Activated CD4-positive, alpha-beta T cell treated with anti-CD3 and anti-CD28 coated beads for 48 hours (primary cell): ENCODE data around the gene SMCO2.

Source experiments
- DNase-seq: peaks from one replicate; pipeline ENCODE4 v3.0.0-alpha.2; 2020

Gene SMCO2

DNA sequence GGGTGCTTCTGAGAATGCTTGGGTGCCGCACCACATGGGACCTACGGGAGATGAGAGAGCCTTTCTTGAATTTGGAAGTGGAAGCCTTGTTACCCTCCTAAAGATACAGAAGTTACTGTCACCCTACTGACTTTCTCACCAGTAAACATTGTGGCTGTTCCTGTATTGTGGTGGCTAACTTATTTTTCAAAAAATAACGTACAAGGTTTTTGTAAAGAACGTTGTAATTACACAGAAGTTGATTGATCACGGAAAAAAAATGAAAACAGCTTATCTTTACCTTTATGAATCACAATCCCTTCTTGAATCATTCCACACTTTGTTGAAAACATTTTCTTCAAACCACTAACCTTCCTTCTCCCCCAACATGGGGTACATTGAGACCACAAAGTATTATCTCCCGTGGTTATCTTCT lies 55.5 kb downstream of the SMCO2 start:
- peak; percentile 14 for DNase-seq

DNA sequence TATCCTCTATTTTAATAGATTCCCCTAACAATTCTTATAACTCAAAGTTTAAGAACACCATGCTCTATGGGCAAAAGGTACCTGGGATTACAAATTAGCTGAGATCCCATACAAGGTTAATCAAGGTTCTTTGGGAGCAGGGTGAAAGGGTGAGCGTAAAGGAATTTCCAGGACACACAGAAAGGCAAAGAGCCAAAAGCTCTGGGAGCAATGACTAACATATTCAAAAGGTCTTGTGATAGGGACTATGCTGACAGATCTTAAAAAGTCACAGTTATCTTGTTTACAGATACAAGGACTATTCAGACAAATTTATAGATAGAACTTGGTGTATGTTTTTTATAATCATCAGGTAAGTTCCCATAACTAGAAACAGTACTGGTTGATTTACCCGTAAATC lies 58.0 kb downstream of the SMCO2 start:
- DNase-seq, result no peak

DNA sequence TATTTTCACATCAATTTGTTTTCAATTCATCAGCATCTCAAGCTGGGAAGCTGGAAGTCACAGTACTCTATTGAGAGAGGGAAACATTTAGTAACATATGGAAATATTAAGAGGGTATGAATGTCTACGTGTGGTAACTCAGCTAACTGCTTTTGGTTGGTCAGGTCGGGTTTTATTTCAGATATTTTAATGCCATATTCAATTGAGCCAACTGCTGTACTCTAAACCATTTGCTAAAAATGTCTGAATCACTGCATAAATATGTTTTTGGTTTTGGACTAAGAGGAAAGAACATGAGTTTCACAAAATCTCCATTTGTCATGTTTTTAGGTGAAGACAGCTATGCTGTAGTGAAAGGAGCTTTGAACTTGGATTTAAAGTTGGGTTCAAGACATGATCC lies 58.6 kb downstream of the SMCO2 start:
- no peak for DNase-seq

DNA sequence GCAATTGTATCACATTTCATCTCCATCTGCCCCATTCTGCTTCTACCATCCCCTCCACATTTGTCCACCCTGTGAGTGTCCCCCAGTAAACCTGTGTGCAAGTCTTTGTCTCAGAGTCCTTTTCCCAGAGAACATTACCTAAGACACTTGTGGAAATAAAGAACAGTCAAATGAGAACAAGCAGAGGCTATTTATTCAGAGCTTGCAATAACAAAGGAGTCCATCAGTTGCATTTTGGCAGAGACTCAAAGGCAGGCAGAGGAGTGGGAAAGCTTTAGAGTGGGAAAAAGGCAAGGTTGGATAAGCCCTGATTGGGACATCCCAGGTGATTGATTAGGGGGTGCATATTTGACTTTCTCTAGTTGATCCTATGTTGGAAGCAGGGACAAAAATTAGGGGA lies 59.2 kb downstream of the SMCO2 start:
- DNase-seq, result no peak

DNA sequence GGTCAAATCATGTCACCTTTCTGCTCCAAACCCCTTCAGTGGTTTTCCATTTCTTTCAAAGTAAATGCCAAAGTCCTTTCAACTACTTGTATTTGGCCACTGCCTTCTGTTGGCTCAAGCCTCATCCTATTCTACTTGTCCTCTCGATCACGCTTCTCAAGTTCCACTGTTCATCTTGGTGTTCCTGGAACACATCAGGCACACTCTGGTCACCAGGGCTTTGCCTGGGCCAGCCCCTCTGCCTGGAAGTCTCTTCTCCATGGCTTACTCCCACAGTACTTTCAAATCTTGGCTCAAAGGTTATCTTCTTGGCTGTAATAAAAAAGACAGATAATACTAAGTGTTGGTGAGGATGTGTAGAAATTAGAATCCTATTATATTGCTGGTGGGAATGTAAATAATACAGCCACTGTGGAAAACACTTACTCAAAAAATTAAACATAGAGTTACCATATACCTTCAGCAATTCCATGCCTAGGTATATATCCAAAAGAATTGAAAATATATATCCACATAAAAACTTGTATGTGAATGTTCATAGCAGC lies 60.2 kb downstream of the SMCO2 start:
- DNase-seq, result no peak

DNA sequence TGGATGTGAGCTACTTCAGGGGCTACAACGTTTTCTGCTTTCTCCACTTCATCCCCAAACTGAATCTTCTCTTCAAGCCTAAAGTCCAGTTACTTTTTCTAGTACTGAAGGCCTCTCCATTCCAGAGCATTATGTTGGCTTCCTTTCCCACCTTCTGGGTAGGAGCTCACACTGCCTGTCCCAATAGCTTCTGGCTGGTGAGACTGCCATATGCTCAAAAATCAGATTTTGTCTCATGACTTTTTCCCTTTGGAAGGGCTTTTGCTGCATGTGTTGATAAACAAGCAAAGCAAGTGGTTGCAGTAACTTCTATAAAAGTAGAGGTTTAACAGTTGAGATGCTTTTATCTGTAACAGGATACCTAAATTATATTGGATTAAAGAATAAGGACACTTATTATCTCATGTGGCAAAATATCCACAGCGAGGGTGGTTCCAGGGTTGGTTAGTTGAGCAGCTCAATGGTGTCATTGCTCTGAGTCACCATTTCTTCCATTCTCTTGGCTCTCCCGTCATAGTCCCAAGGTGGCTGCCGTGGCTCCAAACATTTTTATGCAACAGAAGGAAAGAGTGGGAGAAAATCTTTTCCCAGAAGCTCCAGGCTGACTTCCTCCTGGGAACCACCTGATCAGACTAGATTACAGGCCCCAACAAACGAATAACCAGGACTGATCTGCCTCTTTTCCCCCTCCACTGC lies 62.3 kb downstream of the SMCO2 start:
- no peak for DNase-seq

DNA sequence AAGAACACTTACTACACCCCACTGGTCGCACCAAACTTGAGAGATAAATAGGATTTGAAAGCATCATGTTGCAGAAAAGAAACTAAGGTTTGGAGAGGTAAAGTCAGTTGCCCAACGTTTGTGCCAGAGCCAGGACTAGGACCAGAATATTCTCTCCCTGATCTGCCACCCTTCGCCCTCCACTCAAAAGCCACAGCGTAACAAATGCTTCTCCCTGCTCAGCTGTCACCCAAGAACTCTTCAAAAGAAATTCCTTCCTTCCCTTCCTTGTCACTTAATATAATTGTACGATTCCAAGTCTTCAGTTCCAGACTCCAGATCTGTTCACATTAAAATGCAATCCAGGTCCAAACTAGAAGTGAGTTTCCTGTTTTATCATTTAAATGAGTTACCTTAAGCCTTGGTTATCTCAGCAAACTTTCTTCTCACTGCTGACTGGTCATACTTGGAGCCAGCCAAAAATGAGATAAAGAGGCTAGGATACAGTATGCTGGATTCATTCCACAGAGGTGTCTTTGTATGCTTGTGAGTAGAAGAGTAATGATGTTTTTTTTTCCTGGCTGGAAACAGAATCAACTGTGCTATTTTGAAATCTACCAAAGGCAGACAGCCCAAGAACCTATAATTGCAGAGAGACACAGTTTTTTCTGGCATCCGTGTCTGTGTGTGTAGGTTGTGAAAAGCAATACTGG lies 64.6 kb downstream of the SMCO2 start:
- no peak for DNase-seq

DNA sequence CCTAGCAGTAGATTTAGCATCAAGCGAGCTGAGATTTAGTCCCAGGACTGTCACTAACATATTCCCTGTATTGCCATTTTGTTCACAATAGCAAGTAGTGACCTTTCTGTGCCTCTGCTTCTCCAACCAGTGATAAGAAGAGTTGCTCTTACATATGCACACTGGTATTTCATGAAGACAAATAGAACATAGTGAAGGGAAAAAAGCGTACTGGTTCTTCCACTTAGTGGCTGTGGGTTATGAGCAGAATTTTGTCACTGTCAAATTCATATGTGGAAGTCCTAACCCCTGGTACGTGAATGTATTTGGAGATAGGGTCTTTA lies 65.1 kb downstream of the SMCO2 start:
- no peak for DNase-seq

DNA sequence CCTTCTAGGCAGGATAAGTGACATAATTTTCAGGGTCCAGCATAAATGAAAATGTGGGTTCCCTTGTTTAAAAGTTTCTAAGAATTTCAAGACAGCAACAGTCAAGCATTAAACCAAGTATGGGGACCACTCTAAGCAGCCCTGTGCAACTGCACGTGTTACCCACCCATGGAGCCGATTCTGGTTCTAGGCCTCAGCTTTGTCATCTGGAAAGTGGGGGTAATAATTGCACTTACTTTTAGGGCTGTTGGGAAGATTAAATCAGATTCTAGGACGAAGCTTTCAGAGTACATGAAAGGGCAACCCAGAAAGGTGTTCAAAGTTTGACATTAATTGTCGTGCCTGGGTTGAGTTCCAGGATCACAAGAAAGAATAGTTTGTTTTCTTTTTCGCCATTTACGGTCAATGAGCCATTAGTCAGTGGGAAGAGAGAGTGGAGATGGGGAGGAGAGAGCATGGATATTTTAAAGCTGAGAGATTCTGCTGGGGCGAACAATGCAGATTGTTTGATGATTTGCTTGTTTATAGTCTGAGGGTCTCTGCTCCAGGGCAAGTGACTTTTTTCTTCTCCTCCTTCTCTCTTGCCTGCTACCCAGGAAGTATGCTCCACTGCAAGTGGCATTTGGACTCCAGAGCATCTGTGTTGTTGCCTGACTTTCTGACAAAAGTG lies 66.8 kb downstream of the SMCO2 start:
- no peak for DNase-seq

DNA sequence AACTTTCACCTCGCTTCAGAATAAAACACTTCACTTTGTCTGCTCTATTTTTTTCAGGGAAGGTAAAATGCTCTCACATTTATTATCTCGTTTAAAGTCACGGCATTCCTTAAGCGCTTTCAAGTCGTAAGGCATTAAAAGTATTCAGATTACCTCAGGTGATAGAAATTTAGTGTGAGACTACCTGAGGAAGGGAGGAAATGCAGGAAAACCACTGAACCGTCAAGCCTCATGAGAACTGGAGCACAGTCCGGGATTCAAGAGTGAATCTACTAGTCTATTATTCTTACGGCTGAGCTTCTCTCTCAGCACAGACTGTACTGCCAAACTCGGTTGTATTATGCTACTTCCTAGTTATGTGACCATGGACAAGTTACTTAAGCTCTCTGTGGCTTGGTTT lies 69.1 kb downstream of the SMCO2 start:
- no peak for DNase-seq

DNA sequence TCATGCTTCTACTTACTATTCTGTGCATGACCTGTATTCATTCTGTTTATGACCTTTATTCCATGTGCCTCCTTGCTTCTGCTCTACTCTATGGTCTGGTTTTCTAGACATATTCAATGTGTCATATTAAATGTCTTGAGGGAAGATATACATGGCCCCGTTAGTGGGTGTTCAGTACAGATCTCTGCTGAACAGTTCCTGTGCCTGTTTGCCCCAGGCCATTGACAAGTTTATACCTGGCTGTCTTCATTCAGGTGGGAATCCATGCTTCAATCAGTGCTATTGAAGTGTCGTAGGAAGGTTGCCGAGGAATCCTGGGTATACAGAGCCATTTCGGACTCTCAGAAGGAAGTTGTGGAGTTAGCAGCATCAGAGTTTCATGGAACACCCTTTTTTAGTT lies 70.1 kb downstream of the SMCO2 start:
- no peak for DNase-seq

DNA sequence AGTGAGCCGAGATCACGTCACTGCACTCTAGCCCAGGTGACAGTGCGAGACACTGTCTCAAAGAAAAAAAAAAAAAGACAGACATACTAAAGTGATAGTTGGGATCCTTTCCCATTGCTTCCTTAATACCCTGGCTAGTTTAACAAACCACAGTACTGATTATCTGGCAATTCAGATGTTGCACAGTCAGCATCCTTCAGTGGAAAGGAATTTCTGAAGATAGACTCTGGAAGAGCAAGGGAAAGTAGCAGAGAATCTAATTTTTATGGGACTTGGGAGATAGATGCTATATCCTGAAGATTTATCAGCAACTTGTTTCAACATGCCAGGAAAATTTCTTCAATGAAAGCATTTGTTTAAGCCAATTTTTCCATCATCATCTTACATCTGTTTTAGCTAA lies 71.0 kb downstream of the SMCO2 start:
- no peak for DNase-seq

DNA sequence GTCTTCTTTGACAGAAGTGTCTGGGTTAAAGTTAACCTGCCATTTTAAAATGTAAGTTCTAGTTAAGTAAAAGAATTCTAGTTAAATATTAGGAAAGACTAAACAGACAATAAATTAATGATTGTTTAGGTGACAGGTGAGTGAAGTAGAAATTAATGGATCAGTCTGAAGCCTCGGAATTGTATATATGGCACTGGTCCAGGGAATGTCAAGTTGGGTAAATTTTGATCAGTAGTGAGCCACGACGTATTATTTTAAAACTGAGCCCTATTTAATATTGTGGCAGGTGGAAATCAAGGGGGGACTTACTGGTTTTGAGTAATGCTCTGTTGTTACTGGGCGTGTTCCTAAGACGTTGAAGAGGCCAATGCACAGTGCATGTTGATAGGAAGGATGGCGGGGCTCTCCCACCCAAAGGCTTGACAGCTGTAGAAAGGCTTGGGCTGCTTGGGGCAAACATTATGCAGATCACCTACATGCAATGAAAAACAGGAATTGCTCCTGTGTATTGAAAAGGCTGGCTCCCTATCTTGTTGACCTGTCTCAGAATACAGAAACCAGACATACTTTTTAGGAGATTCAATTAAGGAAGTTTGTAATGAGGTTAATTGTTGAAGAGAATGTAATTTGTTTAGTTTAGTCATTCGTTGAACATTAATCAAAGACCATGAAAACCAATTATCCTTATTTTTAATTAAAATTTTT lies 71.6 kb downstream of the SMCO2 start:
- no peak for DNase-seq

DNA sequence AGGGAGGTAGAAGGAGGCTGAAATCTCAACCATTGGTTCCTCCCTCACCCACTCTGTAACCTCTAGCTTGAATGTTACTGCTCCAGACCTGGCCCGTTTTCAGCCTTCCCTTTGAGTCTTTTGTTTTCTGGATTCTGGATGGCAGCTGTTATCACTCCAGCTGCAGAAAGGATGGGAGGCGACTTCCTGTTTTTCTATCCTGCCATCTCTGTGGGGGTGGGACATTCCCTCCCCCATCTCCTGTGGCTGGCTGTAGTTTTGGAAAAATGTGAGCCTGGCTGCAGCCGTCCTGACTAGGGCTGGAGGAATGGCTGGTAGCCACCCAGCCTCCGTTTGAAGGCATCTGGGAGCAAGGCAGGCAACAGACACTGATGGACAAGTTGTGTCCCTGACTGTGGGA lies 74.5 kb downstream of the SMCO2 start:
- no peak for DNase-seq

DNA sequence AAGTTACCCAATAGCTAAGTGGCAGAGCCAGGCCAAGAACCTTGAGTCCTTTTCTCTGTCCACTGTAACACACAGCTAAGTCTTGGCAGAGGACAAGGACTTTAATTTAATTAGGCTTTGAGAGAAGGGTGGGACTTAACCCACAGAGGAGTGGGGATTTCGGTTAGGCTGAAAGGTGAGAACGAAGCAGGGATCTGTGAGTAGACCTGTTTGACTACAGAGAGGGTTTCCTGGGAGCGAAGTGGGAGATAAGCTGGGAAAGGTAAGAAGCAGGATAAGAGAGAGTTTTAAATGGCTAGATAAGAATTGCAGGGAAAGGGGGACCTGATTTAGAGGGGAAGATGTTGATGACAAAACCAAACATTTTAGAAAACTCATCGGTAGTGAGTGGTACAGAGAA lies 75.4 kb downstream of the SMCO2 start:
- no peak for DNase-seq

DNA sequence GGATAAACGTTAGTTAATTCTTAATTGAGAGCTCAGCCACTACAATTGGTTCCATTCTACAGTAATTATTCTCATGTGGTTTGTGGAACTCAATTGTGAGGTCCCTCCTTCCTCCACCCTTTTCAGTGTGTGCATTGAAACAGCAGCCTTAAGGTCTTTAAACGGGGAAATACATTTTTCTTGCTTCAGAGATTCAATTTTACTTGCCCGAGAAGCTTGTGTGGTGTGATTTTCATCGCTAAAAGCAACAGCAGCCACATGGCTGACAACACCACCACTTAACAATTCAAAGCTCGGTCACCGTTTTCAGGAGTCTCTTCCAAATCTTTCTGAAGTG lies 76.7 kb downstream of the SMCO2 start:
- no peak for DNase-seq

DNA sequence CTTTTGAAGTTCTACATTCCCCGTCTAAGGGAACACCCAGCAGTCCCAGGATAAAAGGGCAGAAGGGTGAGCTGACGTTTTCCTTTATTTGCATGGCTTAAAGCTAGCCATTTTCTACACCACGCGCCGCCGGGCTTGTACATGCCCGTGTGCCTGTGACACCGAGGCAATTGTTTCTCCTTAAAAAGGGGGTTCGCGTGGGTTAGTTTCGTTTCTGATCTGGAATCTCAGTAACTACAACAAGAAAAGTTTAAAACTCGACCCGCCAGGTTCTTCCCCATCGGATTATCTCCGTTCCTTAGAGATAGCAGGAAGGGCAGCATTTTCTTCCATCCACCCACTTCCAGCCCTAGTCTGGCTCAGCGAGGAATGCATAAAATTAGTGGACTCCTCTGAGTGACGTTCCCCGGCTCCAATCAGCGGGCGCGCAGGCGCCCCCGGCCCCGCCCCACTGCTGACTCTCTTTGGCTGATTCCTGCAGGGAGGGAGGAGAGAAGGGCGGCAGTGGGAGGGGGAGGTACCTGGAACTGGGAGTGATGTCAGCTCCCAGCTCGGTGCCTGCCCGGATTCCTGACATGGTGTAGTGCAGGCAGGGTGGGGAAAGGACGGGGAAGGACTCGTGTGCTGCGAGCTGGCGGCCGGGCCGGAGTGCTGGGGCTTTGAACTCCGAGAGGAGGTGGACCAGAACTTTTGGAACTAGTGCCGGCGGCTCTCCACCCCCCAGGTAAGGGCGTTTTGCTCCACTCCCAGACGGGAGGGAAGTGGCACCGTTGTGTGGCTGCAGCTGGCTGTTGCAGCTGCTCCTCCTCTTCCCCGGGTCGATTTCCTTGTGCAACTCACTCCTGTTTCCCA lies 77.3 kb downstream of the SMCO2 start, which contains the start of gene PPFIBP1:
PPFIBP1 (plus strand) TSS at position 565 of the 852 bp plus-strand sequence. CDS start 109,191 bp downstream, outside the sequence.
- DNase-seq, result peak; percentile 99

DNA sequence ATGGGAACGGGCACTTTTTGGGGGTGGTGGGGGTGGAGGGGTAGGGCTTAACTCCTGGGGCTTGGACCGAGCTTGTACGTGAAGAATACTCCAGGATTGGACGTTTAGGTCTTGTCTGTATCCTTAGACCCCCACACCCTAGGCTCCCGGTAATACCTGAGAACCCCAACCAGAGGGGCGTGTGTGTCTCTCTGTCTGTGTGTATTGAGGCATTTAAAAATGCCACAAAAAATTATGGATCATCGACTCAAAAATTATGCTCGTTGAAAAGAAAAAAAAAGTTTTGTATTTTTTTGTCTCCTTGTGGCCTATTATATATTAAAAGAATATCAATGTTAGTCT lies 77.9 kb downstream of the SMCO2 start:
- no peak for DNase-seq

DNA sequence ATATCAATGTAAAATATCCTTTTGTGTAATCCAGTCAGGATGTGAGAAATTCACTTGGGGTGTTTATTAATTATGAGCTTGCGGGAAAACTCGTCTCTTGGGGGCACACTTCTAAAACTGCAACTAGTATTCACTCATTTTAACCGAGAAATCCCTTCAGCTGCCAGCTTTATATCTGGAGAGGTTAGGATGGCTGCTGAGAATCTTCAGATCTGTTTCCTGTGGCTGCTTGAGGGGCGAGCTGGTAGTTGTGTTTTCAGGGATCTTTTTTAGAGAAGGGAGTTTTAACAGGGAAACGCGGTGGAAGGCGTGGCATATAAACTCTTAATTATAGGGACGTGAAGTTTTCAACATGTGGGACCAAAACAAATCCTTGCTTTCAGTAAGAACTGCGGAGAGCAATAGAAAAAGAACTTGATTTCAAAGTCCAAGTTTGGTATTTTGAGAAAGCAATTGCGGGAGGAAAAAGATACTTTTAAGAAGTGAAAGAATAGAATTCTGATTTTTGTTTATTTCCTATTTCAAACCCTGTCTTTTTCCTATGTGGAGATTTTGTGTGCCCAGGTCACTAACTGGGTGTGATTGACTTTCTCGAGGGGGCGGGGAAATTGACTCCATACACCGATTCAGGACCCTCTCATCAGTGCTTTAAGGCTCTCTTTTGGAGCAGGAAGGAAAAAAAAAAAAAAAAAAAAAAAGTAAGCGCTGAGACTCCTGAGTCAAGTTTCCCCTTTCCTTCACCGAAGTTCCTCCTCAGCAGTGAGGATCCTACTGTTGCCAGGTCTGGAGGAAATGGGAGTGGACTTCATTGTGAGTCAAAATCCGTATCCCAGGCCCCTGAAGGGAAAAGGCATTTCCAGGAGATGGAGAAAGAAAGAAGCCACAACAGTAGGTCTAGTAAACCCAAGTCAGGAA lies 78.6 kb downstream of the SMCO2 start:
- DNase-seq, result no peak

DNA sequence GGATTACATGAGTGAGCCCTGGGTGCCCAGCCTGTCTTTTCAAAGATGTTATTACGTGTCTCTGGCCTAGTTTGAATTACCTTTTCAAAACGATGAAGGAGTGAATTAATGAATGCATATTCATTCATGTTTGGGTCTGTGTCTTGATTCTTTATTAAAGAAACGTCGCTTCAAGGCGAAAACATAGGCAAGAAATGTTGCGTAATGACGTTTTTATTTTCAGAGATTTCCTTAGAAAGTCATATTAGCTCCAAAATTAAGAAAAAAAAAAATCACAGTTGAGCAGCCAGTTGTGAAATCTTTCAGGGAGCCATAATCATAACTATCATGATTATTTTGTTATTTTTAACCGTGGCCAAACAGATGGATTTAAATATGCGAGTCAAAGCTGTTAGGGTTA lies 81.0 kb downstream of the SMCO2 start:
- no peak for DNase-seq

DNA sequence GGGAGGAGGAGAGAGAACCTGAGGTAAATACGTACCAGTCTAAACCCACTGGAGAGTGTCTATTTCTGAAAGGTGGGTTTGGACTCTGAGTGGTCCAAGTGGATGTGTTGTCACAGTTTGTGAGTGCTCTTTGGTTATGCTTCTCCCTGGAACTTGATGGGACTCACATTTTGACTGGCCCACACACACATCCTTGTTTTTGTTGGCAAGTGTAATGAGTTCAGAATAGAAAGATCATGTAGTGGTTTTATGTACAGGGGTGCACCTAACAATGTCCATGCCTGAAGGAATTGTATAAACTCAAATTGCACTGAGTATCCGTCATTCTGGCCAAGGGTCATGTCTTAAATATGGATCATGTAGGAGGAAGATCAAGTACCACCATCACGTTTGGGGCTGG lies 82.3 kb downstream of the SMCO2 start:
- DNase-seq, result no peak
